HepG2 (cell line): ENCODE measurements around the gene ERCC5. TPM values are rescaled to one million over a fixed set of nuclear protein-coding genes. Genes with fewer than 3 reads are reported as not detected.

Experiments used
- AGO1 ChIP-seq: fragments of 200-400 bp; formaldehyde crosslinking; IDR thresholded peaks from 2 replicates; pipeline ENCODE4 v1.6.1; 2017; ENCODE audit warnings: mild to moderate bottlenecking, low read depth, low read length, moderate library complexity; ENCODE audit not compliant: poor library complexity, severe bottlenecking
- BRF2 ChIP-seq: sonication (generic); formaldehyde crosslinking; IDR thresholded peaks from 2 replicates; pipeline ENCODE4 v1.8.1; 2022; ENCODE audit warnings: mild to moderate bottlenecking, missing genetic modification reagents
- EP300 ChIP-seq, 3 experiments: sonication (generic) in 1 of 3; formaldehyde crosslinking in 1 of 3; IDR thresholded peaks; 2 replicates each; pipeline versions ENCODE4 v1.5.1 to v1.6.1; 2011 to 2020; ENCODE audit warnings: low read depth in 2 of 3, low read length in 2 of 3, borderline replicate concordance in 1 of 3, improper control_type of control experiment in 1 of 3, mild to moderate bottlenecking in 1 of 3, missing genetic modification reagents in 1 of 3, moderate library complexity in 1 of 3
- IKZF1 ChIP-seq: fragments of 450-650 bp; IDR thresholded peaks from 2 replicates; pipeline ENCODE4 v1.7.1; 2016
- KMT2B ChIP-seq: IDR thresholded peaks from 2 replicates; pipeline ENCODE4 v1.6.1; 2016; ENCODE audit warnings: missing genetic modification reagents, missing compliant biosample characterization
- PRDM15 ChIP-seq: sonication (generic); formaldehyde crosslinking; IDR thresholded peaks from 2 replicates; pipeline ENCODE4 v1.4.0; 2020; ENCODE audit warnings: missing genetic modification reagents
- SOX13 ChIP-seq, 3 experiments: fragments of 450-650 bp in 1 of 3; sonication (generic) in 1 of 3; formaldehyde crosslinking in 1 of 3; IDR thresholded peaks in 2 of 3; conservative IDR thresholded peaks in 1 of 3; 2 replicates each; pipeline versions ENCODE4 v1.5.0 to v1.6.1; 2016 to 2020; ENCODE audit warnings: antibody characterized with exemption in 1 of 3, mild to moderate bottlenecking in 1 of 3, missing compliant biosample characterization in 1 of 3, missing genetic modification reagents in 1 of 3, moderate library complexity in 1 of 3
- SPEN ChIP-seq: sonication (generic); formaldehyde crosslinking; IDR thresholded peaks from 2 replicates; pipeline ENCODE4 v1.5.1; 2020; ENCODE audit warnings: low read depth, mild to moderate bottlenecking, missing genetic modification reagents
- TEAD2 ChIP-seq: sonication (generic); formaldehyde crosslinking; IDR thresholded peaks from 2 replicates; pipeline ENCODE4 v1.9.0; 2021; ENCODE audit warnings: missing genetic modification reagents
- THAP9 ChIP-seq: sonication (generic); formaldehyde crosslinking; IDR thresholded peaks from 2 replicates; pipeline ENCODE4; 2020; ENCODE audit warnings: missing genetic modification reagents, mild to moderate bottlenecking, borderline replicate concordance
- ZBTB20 ChIP-seq: sonication (generic); formaldehyde crosslinking; IDR thresholded peaks from 2 replicates; pipeline ENCODE4 v1.8.1; 2023; ENCODE audit warnings: missing genetic modification reagents, low read depth, mild to moderate bottlenecking, borderline replicate concordance
- ZFP91 ChIP-seq: sonication (generic); formaldehyde crosslinking; IDR thresholded peaks from 2 replicates; pipeline ENCODE4 v1.9.0; 2022; ENCODE audit warnings: missing genetic modification reagents, mild to moderate bottlenecking, borderline replicate concordance
- ZNF20 ChIP-seq: sonication (generic); formaldehyde crosslinking; IDR thresholded peaks from 2 replicates; pipeline ENCODE4 v1.4.0; 2020; ENCODE audit warnings: mild to moderate bottlenecking, moderate library complexity, missing genetic modification reagents
- ZNF230 ChIP-seq: sonication (generic); formaldehyde crosslinking; IDR thresholded peaks from 2 replicates; pipeline ENCODE4 v1.4.0; 2020; ENCODE audit warnings: mild to moderate bottlenecking, missing genetic modification reagents
- ZNF772 ChIP-seq: sonication (generic); formaldehyde crosslinking; IDR thresholded peaks from 2 replicates; pipeline ENCODE4 v1.5.0; 2020; ENCODE audit warnings: mild to moderate bottlenecking, missing genetic modification reagents
- ZSCAN21 ChIP-seq: sonication (generic); formaldehyde crosslinking; IDR thresholded peaks from 2 replicates; pipeline ENCODE4 v1.8.0; 2022; ENCODE audit warnings: mild to moderate bottlenecking, missing genetic modification reagents, moderate library complexity, borderline replicate concordance
- polyA plus RNA-seq, 8 experiments: library from polyadenylated mRNA; depleted of rRNA in 3 of 8; stranded (reverse) in 7 of 8; unstranded in 1 of 8; fragments of >200 nt; fragmentation: Illumina TruSeq in 4 of 8; extraction: Trizol in 4 of 8; gene quantifications; 2 replicates each; pipeline versions ENCODE4 v1.2.1 to v1.2.3, GENCODE V29; 2011 to 2016; ENCODE audit warnings: low read depth in 4 of 8, missing spikeins in 1 of 8, mixed read lengths in 1 of 8; ENCODE audit not compliant: insufficient read depth in 1 of 8
- total RNA-seq, 5 experiments: library from RNA; depleted of rRNA; stranded (reverse); fragments of >200 nt; fragmentation: Illumina TruSeq; extraction: Trizol; gene quantifications; 2 replicates each; pipeline ENCODE4 v1.2.3, GENCODE V29; 2016; ENCODE audit warnings: low read depth in 1 of 5

ERCC5 gene
- total and polyA plus RNA-seq, 2 of the 13 experiments (the other 11 are each of a cell fraction or from before 2014, with no cell fraction given): 12.9 to 35.5 TPM

GRCh38 chr13:102845630-102846260 lies at the start of gene ERCC5 (continued):
- TF ChIP-seq ZSCAN21 (CRISPR knock-in tag) (peak; percentile 33; the same call in 1 of the 2 replicates), PRDM15 (CRISPR knock-in tag) (no peak), BRF2 (peak; percentile 94; the same call in 1 of the 2 replicates), AGO1 (peak; percentile 70), SPEN (CRISPR knock-in tag) (peak; percentile 97), ZNF230 (peak; percentile 68), TEAD2 (CRISPR knock-in tag) (no peak), THAP9 (CRISPR knock-in tag) (peak; percentile 96), IKZF1 (no peak), KMT2B (CRISPR knock-in tag) (peak; percentile 96), ZNF772 (CRISPR knock-in tag) (peak; percentile 60), ZFP91 (CRISPR knock-in tag) (peak; percentile 96), ZNF20 (CRISPR knock-in tag) (no peak), ZBTB20 (peak; percentile 81), EP300 (IDR thresholded peaks at IDR 0.05; ENCODE audit: low read depth in 2 of 2, low read length in 2 of 2) (peak in 1 of 2 experiments; percentile 36; a peak in 1 of 4 replicates), EP300 (CRISPR knock-in tag; IDR thresholded peaks at IDR 0.05; ENCODE audit: borderline replicate concordance) (0 out of 2 replicates have a peak, but pooled peaks have one; percentile 39), SOX13 (IDR thresholded peaks at IDR 0.05) (no peak), SOX13 (CRISPR knock-in tag; conservative IDR thresholded peaks at IDR 0.05 in 1 of 2, IDR thresholded peaks at IDR 0.05 in 1 of 2) (peak in 1 of 2 experiments; percentile 57; a peak in 1 of 4 replicates)
